ENCODE data around the gene RAPGEF6. TPM values are rescaled to one million over a fixed set of nuclear protein-coding genes. Genes with fewer than 3 reads are reported as not detected.
A peak's percentile ranks its signal among the peaks of the same experiment; 100 is the strongest.

Gene RAPGEF6
- polyA plus RNA-seq, 1 donor from 2014 or later: 121 TPM

- H4K20me1 ChIP-seq (ENCODE audit: insufficient read depth): no peaks in the 10 kb centered on the region
- H3K9ac ChIP-seq (ENCODE audit: low read length): peak overlapping the region; percentile 1
- peaks cover 23% of the 10 kb centered on the region for H3K79me2 ChIP-seq (replicated peaks; ENCODE audit: insufficient read depth, low read length)
- no peak for TF ChIP-seq RAD21 (conservative IDR thresholded peaks at IDR 0.05)
- TF ChIP-seq TAF1 (IDR thresholded peaks at IDR 0.05; ENCODE audit: low read depth): no peak
- peak; percentile 16 for TF ChIP-seq POLR2AphosphoS5 (IDR thresholded peaks at IDR 0.05)
- TF ChIP-seq REST (IDR thresholded peaks at IDR 0.05; ENCODE audit: borderline replicate concordance): no peak
- TF ChIP-seq MXI1 (conservative IDR thresholded peaks at IDR 0.05; ENCODE audit: poor library complexity, severe bottlenecking): no peak
- H3K4me2 ChIP-seq (ENCODE audit: low read length): no peak overlapping the region
- H3K27me3 ChIP-seq (ENCODE audit: insufficient read depth, low read depth, low read length): no peaks in the 10 kb centered on the region
- no peak overlapping the region for H3K4me3 ChIP-seq (ENCODE audit: low read length)
- no peaks in the 10 kb centered on the region for H3K9me2 ChIP-seq (ENCODE audit: insufficient read depth, low read length)
- no peaks in the 10 kb centered on the region for H3K9me3 ChIP-seq (ENCODE audit: low read length)
- no peak overlapping the region for H2AFZ ChIP-seq (ENCODE audit: low read depth, low read length)
- H3K27ac ChIP-seq (ENCODE audit: low read length): peak overlapping the region; percentile 45
- no peaks in the 10 kb centered on the region for H3K36me3 ChIP-seq (ENCODE audit: insufficient read depth, low read length)
- H3F3A ChIP-seq (ENCODE audit: insufficient read depth, low read length, poor library complexity, severe bottlenecking): no peaks in the 10 kb centered on the region
These were observed 100.1 kb downstream of the RAPGEF6 start for GRCh38 chr5:131534974-131535373.

GRCh38 chr5:131533836-131534235 is 101.2 kb downstream of the RAPGEF6 start:
- H3K27ac ChIP-seq (ENCODE audit: low read length): peak overlapping the region; percentile 91
- no peaks in the 10 kb centered on the region for H3K9me3 ChIP-seq (ENCODE audit: low read length)
- H2AFZ ChIP-seq (ENCODE audit: low read depth, low read length): no peak overlapping the region
- H3F3A ChIP-seq (ENCODE audit: insufficient read depth, low read length, poor library complexity, severe bottlenecking): no peaks in the 10 kb centered on the region
- no peaks in the 10 kb centered on the region for H3K36me3 ChIP-seq (ENCODE audit: insufficient read depth, low read length)
- peak overlapping the region; percentile 78 for H3K9ac ChIP-seq (ENCODE audit: low read length)
- peak overlapping the region; percentile 67 for H3K4me3 ChIP-seq (ENCODE audit: low read length)
- no peaks in the 10 kb centered on the region for H3K9me2 ChIP-seq (ENCODE audit: insufficient read depth, low read length)
- no peaks in the 10 kb centered on the region for H4K20me1 ChIP-seq (ENCODE audit: insufficient read depth)
- TF ChIP-seq POLR2AphosphoS5 (IDR thresholded peaks at IDR 0.05): no peak
- TF ChIP-seq CTCF (IDR thresholded peaks at IDR 0.05; ENCODE audit: poor library complexity, severe bottlenecking): peak; percentile 51
- H3K4me2 ChIP-seq (ENCODE audit: low read length): peak overlapping the region; percentile 81
- H3K79me2 ChIP-seq (replicated peaks; ENCODE audit: insufficient read depth, low read length): peaks cover 32% of the 10 kb centered on the region
- no peaks in the 10 kb centered on the region for H3K27me3 ChIP-seq (ENCODE audit: insufficient read depth, low read depth, low read length)

GRCh38 chr5:131532031-131532640 is 102.9 kb downstream of the RAPGEF6 start:
- Histone ChIP-seq H2AFZ (ENCODE audit: low read depth, low read length) (peak overlapping the region; percentile 28), H3K27ac (ENCODE audit: low read length) (peak overlapping the region; percentile 91), H3F3A (ENCODE audit: insufficient read depth, low read length, poor library complexity, severe bottlenecking) (no peaks in the 10 kb centered on the region), H3K4me2 (ENCODE audit: low read length) (peak overlapping the region; percentile 92), H3K9me2 (ENCODE audit: insufficient read depth, low read length) (no peaks in the 10 kb centered on the region), H3K36me3 (ENCODE audit: insufficient read depth, low read length) (no peaks in the 10 kb centered on the region), H3K9me3 (ENCODE audit: low read length) (no peaks in the 10 kb centered on the region), H3K79me2 (replicated peaks; ENCODE audit: insufficient read depth, low read length) (peaks cover 38% of the 10 kb centered on the region), H3K9ac (ENCODE audit: low read length) (peak overlapping the region; percentile 78), H4K20me1 (ENCODE audit: insufficient read depth) (no peaks in the 10 kb centered on the region), H3K4me3 (ENCODE audit: low read length) (peak overlapping the region; percentile 67), H3K27me3 (ENCODE audit: insufficient read depth, low read depth, low read length) (no peaks in the 10 kb centered on the region)
- TF ChIP-seq REST (IDR thresholded peaks at IDR 0.05; ENCODE audit: borderline replicate concordance): no peak
- peak; percentile 76 for TF ChIP-seq MXI1 (conservative IDR thresholded peaks at IDR 0.05; ENCODE audit: poor library complexity, severe bottlenecking)
- peak; percentile 45 for TF ChIP-seq POLR2AphosphoS5 (IDR thresholded peaks at IDR 0.05)
- TF ChIP-seq RAD21 (conservative IDR thresholded peaks at IDR 0.05): no peak
- TF ChIP-seq EP300 (conservative IDR thresholded peaks at IDR 0.05; ENCODE audit: poor library complexity, severe bottlenecking): no peak
- no peak for TF ChIP-seq SMC3 (conservative IDR thresholded peaks at IDR 0.05; ENCODE audit: poor library complexity)
- no peak for TF ChIP-seq CTCF (IDR thresholded peaks at IDR 0.05; ENCODE audit: poor library complexity, severe bottlenecking)
- no peak for TF ChIP-seq TAF1 (IDR thresholded peaks at IDR 0.05; ENCODE audit: low read depth)
- TF ChIP-seq EZH2 (IDR thresholded peaks at IDR 0.05; ENCODE audit: borderline replicate concordance, insufficient read depth, low read length, poor library complexity, severe bottlenecking): no peak

Data from neural cell (in vitro differentiated cells).